ENCODE measurements around the gene ACO1. TPM values are rescaled to one million over a fixed set of nuclear protein-coding genes. Genes with fewer than 3 reads are reported as not detected.

ACO1 gene
- total RNA-seq, 1 donor from 2014 or later = 13.9 TPM

DNA sequence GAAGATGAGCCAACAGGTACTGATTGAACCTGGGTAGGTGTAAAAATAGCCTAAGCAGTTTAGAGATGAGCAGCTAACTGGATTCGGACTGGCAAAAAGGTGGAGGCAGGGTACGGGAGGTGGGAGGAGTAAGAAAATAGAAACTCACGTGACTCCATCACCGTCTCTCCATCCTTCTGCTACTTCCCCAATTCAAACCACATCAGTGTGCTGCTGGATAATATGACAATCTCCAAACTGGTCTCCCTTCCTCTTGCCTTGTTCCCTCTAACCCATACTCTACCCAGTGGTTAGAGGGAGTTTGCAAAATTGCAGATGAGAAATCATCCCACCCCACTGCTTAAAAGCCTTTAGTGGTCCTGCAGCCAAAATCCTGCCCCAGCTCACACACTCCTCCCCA lies 98.9 kb downstream of the ACO1 start:
- no peak for DNase-seq (ENCODE audit: low spot score in 2 of 2)
- no peak for FAIRE-seq

DNA sequence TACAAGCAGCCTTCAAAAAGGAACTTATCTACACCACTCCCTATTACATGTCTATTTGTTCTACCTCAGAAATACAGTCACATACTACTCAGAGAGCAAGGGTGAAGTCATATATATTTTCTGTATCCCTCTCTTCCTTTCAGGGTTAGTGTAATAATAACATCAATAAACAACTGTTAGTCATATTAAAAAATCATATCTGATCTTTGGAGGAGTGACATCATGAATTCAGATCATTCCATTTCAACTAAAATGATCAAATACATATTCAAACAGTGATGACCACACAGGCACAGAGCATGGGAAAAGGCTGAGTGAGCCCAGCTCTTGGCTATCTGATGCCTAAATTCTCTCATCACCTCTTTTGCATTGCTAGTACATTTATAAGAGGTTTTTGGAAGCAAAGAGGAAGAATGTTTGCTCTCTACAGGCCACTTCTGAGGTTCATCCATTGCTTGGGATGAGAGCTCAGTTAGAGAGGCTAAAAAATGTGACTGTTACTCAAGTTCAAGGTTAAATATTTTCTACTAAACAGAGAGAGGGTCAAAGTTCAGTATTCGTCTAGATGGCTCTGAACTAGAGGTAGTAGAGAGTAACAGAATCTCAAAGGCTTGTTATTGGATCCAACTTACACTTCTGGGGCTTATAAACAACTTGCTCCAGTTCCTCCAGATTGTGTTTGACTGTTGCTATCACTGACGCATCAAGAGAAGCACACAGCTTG lies 102.6 kb downstream of the ACO1 start:
- no peak for DNase-seq (ENCODE audit: low spot score in 2 of 2)

DNA sequence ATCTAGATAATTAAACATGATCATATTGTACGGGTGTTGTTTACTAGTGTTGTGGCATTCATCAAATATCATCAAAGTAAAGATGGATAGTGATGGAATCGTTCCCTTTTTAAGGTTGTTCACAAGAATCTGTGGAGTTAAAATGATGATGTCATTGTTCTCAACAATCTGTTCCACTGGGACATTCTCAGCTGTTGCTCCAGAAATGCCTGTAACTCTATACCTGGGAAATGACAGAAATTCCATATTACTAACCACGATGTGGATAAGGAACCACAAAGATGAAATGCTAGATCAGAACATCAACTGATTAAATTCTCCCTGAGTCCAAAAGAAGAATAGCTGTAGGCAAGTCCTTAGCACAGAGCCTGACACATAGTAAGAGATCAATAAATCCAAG lies 103.5 kb downstream of the ACO1 start:
- FAIRE-seq (no peak), DNase-seq (ENCODE audit: low spot score in 2 of 2) (no peak)

More for the DNA sequence above, 102.6 kb downstream of the ACO1 start:
- FAIRE-seq = no peak

DNA sequence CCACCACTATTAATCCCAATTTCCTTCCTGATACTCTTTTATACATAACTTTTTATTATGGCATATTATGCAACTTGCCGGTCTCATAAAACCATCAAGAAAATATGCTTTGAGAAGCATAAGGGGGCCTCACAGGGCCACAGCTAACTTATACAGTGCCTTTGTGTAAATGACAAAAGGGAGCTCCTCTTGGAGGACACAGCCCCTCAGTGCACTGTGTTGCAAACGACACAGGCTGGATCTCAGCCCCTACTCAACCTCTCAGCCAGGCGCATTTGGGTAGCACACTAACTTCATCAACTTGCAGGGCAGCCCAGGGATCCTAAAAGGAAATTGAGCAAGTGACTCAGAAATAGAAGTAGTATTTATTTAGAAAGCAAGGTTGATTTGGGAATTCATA lies 106.2 kb downstream of the ACO1 start:
- no peak for FAIRE-seq
- no peak for DNase-seq (ENCODE audit: low spot score in 2 of 2)

DNA sequence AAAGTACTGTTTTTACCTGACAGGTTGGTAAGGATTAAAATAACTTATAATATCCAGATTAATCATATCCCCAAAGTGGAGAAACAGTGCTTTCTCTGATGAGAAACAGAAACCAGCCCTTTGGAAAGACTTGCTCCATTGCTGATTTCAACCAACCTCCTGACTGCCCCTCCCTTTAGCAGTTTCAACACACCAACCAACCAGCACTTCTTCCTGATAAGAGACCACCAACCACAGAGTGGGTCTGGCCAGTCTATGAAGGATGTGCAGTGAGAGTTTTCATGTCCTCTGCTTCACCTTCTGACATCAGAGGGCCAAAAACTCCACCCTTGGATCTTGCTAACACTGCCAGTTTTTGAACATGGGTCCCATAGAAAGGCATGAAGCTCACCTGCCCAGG lies 113.5 kb downstream of the ACO1 start:
- no peak for FAIRE-seq
- no peak for DNase-seq (ENCODE audit: low spot score in 2 of 2)

DNA sequence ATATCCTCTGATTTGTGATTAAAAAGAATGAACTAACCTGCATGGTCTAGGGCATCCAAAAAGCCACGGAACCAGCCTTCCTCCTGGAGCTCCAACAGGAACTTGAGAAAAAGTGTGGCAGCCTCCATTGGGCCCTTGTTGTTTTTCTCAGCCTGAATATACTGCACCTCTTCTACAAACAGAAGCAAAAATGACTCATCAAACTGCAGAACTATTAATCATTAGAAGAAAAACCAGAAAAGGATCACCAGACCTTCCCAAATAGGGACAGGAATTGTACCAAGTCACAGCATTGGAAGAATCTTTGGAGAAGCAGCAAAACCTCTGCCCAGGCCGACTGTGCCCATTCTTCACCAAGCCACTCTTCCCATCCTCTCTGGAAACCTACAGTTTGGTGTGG lies 116.3 kb downstream of the ACO1 start:
- DNase-seq (ENCODE audit: low spot score in 2 of 2) = no peak
- FAIRE-seq = no peak

DNA sequence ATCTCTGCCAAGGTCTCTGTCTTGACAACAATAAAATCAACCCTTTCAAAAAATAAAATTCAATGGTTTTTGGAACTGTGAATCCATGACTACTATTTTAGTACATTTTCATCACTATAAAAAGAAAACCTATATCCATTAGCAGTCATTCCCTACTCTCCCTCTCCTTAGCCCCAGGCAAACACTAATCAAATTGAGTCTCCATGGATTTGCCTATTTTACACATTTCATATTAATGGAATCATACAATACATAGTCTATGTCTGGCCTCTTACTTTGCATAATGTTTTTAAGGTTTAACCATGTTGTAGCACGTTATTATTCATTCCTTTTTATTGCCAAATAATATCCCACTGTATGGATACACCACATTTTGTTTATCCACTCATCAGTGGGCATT lies 117.4 kb downstream of the ACO1 start:
- FAIRE-seq = no peak
- no peak for DNase-seq (ENCODE audit: low spot score in 2 of 2)

DNA sequence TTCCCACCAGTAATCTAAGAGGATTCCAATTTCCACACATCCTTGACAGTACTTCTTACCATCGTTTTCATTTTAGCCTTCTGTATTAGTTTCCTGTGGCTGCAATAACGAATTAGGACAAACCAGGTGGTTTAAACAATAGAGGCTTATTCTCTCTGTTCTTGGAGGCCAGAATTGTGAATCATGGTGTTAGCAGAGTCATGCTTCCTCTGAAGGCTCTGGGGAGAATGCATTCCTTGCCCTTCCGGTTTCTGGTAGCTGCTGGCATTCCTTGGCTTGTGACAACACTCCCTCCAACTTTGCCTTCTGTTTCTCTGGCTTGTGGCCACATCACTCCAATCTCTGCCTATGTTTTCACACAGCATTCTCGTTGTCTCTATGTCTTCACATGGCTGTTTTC lies 118.0 kb downstream of the ACO1 start:
- DNase-seq (ENCODE audit: low spot score in 2 of 2) (no peak), FAIRE-seq (no peak)

DNA sequence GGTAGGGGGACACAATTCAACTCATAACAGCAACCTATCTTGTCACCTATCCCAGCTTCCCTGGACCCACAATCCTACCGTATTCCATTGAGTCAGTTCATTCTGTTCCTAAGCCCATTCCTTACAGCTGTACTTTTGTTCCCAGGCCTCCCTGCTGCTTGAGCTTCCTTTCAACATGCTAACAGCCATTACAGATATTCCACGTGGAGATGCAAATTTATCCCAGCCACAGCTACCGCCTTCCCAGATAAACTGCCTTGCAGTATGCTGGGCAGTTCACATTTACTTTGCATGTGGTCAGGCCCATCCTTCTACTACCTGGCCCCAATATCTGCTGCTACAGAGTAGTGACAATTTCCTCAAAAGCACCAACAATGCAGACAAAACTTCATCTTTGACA lies 118.6 kb downstream of the ACO1 start:
- DNase-seq (ENCODE audit: low spot score in 2 of 2) = no peak
- no peak for FAIRE-seq

Other genes starting within 250 kb of the ACO1 start
- gene RIGI, start 141.6 kb downstream of the ACO1 start, total RNA-seq = 6.9 TPM
- 3.3 TPM for gene SMIM27, start 167.7 kb downstream of the ACO1 start, total RNA-seq
- gene TOPORS, start 167.9 kb downstream of the ACO1 start, total RNA-seq = 59.1 TPM
- 44.8 TPM for gene NDUFB6, start 188.5 kb downstream of the ACO1 start, total RNA-seq

Measured in frontal cortex (tissue), 4 donors.